Fibroblast of mammary gland (primary cell): Measurements from ENCODE around the gene AKT2.
A peak's percentile ranks its signal among the peaks of the same experiment; 100 is the strongest.

Experiments
- DNase-seq: peaks from one replicate; pipeline ENCODE4 v3.0.0-alpha.2; 2010; ENCODE audit warnings: low read depth
- H3K4me3 ChIP-seq: 2 replicates; pipeline ENCODE4 v1.5.1; 2011; ENCODE audit warnings: low read depth, mild to moderate bottlenecking, low read length, moderate library complexity; ENCODE audit not compliant: control insufficient read depth
- CTCF ChIP-seq: conservative IDR thresholded peaks from 2 replicates; pipeline ENCODE4 v1.5.1; 2011; ENCODE audit warnings: low read depth, low read length, inconsistent platforms; ENCODE audit not compliant: control insufficient read depth, insufficient read depth

The AKT2 gene

GRCh38 chr19:40322271-40322610 is 37.1 kb upstream of the AKT2 start:
- peak; percentile 11 for DNase-seq
- no peak overlapping the region for H3K4me3 ChIP-seq
- TF ChIP-seq CTCF: no peak

GRCh38 chr19:40321566-40322270 is 36.6 kb upstream of the AKT2 start:
- no peak for TF ChIP-seq CTCF
- DNase-seq: no peak
- H3K4me3 ChIP-seq: no peak overlapping the region

DNA sequence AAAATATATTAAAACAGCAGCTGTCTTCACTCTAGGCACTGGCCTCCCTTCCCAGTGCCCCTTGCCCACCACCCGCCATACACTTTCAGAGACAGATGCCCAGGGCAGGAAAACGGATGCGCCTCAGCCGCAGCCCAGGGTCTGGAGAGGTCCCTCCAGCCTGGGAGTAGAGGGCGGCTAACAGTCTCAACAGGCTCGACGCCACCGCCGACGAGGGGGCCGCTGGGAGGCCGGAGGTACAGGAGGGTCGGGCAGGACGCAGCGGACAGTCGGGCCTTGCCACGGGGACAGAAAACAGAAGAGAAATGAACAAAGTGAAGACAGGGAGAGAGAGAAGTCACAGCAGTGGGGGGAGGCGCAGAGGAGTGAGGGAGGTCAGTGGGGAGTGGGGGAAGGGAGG is 35.9 kb upstream of the AKT2 start:
- no peak overlapping the region for H3K4me3 ChIP-seq
- no peak for TF ChIP-seq CTCF
- DNase-seq: no peak

DNA sequence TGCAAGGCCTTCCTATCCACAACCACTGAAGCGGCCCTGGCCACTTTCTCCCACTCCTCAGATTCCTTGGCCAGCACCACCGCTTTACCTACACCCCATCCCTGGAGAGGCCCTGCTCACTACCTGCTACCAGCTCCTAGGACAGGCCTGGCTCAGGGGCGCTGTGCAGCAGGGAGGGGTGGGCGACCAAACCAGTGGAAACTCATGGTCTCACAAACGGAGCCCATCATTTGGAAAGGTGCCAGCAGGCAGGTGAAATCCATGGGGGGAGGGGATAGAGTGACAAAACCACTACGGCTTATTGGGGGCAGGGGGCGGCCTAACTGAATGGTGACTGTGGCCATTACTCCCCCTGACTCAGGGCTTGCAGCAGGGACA is 35.4 kb upstream of the AKT2 start:
- no peak for TF ChIP-seq CTCF
- no peak overlapping the region for H3K4me3 ChIP-seq
- no peak for DNase-seq

GRCh38 chr19:40317338-40317737 is 32.2 kb upstream of the AKT2 start:
- TF ChIP-seq CTCF: no peak
- H3K4me3 ChIP-seq: no peak overlapping the region
- no peak for DNase-seq

DNA sequence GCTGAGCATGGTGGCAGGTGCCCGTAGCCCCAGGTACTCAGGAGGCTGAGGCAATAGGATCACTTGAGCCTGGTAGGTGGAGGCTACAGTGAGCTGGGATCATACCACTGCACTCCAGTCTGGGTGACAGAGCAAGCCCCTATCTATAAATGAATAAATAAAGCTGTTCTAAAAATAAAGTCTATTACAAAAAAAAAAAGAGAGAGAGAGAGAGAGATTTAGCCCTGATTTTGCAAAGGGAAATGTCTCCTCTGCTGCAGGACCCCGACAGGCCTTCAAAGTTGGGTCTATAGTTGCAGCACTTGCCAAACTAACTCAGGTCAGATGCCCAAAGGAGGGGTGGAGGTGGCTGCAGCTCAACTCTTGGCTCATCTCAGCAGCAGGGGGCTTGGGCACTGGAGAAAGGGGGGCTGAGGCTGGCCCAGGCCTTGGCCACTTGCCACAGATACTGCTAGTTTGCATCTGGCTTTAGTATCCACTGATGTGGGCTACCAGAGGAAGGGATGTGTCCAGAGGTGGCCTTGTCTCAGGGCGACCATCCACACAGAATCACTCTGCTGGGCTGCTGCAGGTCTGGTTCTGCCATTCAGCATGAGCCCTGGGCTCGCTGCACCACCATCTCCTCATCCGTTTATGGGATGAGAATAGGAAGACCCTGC is 30.8 kb upstream of the AKT2 start:
- no peak for DNase-seq
- no peak overlapping the region for H3K4me3 ChIP-seq
- no peak for TF ChIP-seq CTCF
